Activated gamma-delta T cell treated with anti-CD3 and anti-CD28 coated beads, Interleukin-2, amount 50 U/mL, for 16 hours (primary cell): ENCODE data around the gene DOCK1.

Experiments used
- DNase-seq: peaks from one replicate; pipeline ENCODE4 v3.0.0-alpha.2; 2020; ENCODE audit warnings: low read depth

The DOCK1 gene

DNA sequence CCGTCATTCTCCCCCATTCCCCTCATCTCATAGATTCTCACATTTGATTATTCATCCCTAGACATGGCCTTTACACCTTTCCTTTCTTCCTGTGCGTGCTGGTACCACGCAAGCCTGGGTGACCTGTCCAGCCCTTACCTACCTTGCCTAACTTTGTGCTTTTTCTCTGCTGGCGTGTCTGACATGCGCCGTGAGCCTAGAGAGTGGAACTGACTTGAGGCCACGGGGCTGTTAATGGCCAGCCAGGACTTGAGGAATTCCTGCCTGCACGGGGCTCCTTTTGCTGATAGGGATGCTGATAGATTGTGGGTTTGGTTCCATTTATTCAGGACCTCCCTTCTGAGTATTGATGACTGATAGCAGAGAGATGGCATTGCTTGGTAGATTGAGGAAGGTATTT lies 134.2 kb downstream of the DOCK1 start:
- no peak for DNase-seq

GRCh38 chr10:127040756-127041155 lies 135.5 kb downstream of the DOCK1 start:
- DNase-seq, result no peak

DNA sequence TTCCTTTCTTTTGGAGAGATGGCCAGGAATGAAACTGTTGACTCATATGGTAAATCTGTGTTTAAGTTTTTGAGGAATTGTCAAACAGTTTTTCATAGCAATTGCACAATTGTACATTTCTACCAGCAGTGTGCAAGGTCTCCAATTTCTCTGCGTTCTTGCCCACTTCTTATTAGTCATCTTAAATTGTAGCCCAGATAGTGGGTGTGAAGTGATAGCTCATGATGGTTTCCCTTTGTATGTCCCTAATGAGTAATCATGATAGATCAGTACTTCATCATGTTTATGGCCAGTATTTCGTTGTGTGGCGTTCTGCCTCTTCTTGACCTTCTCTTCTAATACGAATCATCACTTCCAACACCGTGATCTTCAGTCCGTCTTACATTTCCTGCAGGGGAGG lies 136.3 kb downstream of the DOCK1 start:
- no peak for DNase-seq

- no peak for DNase-seq
Measured at GRCh38 chr10:127043301-127043700, 138.1 kb downstream of the DOCK1 start.

GRCh38 chr10:127044186-127044585 lies 139.0 kb downstream of the DOCK1 start:
- DNase-seq, result no peak

- DNase-seq, result no peak
Measured at GRCh38 chr10:127046975-127047877, 142.0 kb downstream of the DOCK1 start.

DNA sequence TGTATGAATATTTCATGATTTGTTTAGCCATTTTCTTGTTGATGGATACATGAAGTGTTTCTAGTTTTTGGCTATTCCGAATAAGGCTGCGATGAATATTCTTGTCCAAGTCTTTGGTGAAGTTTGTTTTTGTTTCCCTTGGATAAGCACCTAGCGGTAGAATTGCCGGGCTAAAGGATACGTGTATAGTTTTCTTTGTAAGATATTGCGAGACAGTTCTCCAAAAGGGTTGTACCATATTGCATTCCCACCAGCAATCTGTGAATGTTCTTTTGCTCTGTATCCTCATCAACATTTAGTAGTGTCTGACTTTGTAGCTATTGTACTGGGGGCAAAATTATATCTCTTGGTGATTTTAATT lies 142.6 kb downstream of the DOCK1 start:
- no peak for DNase-seq

DNA sequence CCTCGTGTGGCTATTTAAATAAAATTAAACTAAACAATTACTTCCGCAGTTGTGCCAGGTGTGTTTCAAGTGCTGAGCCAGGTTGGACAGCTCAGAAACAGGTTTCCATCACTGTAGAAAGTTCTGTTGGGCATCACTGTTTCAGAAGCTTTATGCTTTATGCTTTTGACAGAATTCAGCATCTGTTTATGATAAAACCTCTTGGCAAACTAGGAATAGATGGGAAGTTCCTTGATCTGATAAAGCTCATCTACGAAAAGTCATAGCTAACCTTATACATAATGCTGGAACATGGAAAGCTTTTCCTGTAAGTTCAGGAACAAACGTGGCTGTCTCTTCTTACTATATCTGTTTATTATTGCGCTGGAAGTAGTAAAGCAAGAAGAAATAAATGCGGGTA lies 143.4 kb downstream of the DOCK1 start:
- no peak for DNase-seq

- no peak for DNase-seq
Measured at GRCh38 chr10:127052001-127052400, 146.8 kb downstream of the DOCK1 start.

- DNase-seq, result no peak
Measured at GRCh38 chr10:127055263-127055662, 150.0 kb downstream of the DOCK1 start.

- no peak for DNase-seq
Measured at GRCh38 chr10:127059314-127059713, 154.1 kb downstream of the DOCK1 start.

- DNase-seq, result no peak
Measured at GRCh38 chr10:127063762-127064161, 158.5 kb downstream of the DOCK1 start.

- no peak for DNase-seq
Measured at GRCh38 chr10:127064474-127064873, 159.2 kb downstream of the DOCK1 start.

DNA sequence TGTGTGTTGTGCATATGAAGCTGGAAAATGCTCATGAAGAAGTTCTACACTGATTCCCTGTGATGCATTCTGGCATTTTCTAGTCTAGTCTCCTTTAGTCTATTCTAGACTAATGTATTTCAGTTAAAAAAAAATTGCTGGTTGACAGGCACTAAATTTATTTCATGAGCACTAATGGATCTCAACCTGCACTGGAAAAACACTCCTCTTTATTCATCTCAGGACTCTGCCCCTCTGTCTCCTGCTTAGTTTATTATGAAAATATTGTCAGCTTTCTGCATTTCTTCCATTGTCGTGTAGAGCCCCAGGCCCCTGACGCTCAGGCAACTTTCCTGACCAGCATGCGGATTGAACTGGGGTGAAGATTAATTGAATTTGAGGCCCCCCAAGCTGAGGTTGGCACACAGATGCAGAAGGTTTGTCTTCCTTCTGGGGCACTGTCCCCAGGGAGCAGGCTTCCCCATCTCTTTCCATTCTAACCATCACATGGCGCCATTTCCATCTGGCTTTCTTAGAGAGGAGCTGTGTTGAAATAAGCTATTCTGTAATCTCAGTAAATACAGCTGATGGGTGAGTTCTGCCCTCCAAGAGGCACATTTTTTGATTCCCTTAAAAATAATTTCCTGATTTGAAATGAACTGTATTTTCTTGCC lies 162.4 kb downstream of the DOCK1 start:
- no peak for DNase-seq

DNA sequence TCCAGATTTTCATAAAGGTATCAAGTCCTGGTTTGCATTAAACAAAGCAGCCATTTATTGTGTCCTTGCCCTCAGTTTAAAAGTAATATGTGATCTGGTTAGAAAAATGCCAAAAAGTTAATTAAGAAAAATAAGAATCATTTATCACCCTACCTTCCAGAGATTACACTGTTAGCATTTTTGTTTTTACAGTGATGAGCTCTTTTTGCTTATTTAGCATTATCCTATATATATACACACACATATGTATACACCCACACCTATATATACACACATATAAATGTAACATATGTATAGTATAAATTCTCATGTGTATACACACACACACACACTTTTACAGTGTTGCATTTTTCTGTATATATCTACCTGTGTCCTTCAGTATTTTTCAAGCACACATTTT lies 163.3 kb downstream of the DOCK1 start:
- DNase-seq, result no peak

GRCh38 chr10:127069436-127069835 lies 164.2 kb downstream of the DOCK1 start:
- no peak for DNase-seq

GRCh38 chr10:127071126-127071525 lies 165.9 kb downstream of the DOCK1 start:
- DNase-seq, result no peak

GRCh38 chr10:127073666-127074065 lies 168.4 kb downstream of the DOCK1 start:
- no peak for DNase-seq

DNA sequence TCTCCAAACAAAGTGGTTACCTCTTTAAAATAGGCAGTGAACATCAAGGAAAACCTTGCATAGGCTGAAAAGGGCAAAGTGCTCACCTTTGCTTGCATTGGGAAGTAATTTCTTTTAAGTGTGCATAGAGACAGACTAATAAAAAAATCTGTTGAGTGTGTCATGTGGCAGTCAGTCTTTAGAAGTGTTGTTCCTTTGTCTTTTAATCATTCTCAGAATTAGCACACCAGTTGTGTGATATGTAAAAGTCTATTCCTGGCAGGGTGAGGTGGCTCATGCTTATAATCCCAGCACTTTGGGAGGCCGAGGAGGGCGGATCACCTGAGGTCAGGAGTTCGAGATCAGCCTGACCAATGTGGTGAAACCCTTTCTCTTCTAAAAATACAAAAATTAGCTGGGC lies 174.2 kb downstream of the DOCK1 start:
- no peak for DNase-seq

DNA sequence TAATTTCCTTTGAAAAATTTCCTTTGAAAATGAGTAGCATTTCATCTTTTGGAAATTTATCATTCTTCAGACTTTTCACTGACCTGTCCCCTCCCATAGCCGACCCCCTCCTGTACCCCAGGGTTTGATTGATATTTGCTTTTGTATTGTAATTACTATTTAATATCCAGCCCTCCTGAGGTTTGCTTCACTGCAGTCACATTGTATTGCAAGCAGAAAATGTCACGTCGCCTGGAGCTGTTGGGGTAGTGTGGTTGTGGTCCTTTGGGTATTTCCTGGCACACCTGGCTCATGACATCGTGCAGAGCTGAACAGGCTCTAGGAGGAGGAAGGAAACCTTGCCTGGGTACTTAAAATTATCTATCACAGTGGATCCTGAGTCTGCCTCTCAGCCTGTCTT lies 175.1 kb downstream of the DOCK1 start:
- no peak for DNase-seq

- DNase-seq, result no peak
Measured at GRCh38 chr10:127081851-127082345, 176.7 kb downstream of the DOCK1 start.

DNA sequence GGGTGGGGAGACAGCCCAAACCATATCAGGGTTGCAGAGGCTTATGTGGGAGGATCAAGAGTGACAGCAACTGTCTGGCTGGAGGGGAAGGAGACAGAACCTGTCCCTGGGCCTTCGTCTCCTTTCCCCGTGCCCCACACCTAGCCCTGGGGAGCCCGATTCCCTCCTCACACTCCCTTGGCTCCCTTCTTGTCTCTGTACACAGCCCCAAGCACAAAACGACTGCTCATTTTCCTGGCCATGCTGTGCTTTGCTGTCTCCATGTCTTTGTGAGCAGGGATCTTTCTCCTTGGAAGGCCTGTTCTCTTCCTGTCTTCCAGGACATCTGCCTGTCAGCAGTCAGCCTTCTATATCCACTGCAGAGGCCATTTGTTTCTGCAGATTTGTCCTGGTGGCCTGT lies 177.4 kb downstream of the DOCK1 start:
- DNase-seq, result no peak

- no peak for DNase-seq
Measured at GRCh38 chr10:127085957-127086356, 180.7 kb downstream of the DOCK1 start.
